Urinary bladder (tissue), 4 donors: ENCODE data around the gene RFTN1. TPM values are rescaled to one million over a fixed set of nuclear protein-coding genes. Genes with fewer than 3 reads are reported as not detected.

Experiments
- DNase-seq: peaks from one replicate; pipeline ENCODE4 v3.0.0-alpha.2; 2015; ENCODE audit errors: extremely low spot score
- H3K27ac ChIP-seq: one replicate; pipeline ENCODE4 v1.5.1; 2013; ENCODE audit warnings: low read depth, mild to moderate bottlenecking, moderate library complexity
- H3K36me3 ChIP-seq: one replicate; pipeline ENCODE4 v1.6.1; 2013; ENCODE audit warnings: mild to moderate bottlenecking, moderate library complexity; ENCODE audit not compliant: insufficient read depth
- H3K4me1 ChIP-seq: one replicate; pipeline ENCODE4 v1.6.1; 2013; ENCODE audit warnings: mild to moderate bottlenecking, moderate library complexity; ENCODE audit not compliant: insufficient read depth
- H3K4me3 ChIP-seq: one replicate; pipeline ENCODE4 v1.5.1; 2013; ENCODE audit warnings: low read depth, low read length
- WGBS: extraction: QIAGEN DNeasy Blood & Tissue Kit; methylation state at CpG from one replicate; pipeline ENCODE4 v1.1.7; 2013; 5-methylcytosine and 5-hydroxymethylcytosine counted together
- polyA plus RNA-seq: library from polyadenylated mRNA; stranded (reverse); fragments of 200-250 nt; gene quantifications from one replicate; pipeline ENCODE4 v1.2.3, GENCODE V29; 2013
- total RNA-seq: library from RNA; depleted of rRNA; stranded (reverse); fragments of >200 nt; gene quantifications from one replicate; pipeline ENCODE4 v1.2.3, GENCODE V29; 2014
- donor health status: healthy with polysubstance abuse.
- donor health status: healthy.

Gene RFTN1
- total and polyA plus RNA-seq, 2 donors, result 26.3 to 26.7 TPM

DNA sequence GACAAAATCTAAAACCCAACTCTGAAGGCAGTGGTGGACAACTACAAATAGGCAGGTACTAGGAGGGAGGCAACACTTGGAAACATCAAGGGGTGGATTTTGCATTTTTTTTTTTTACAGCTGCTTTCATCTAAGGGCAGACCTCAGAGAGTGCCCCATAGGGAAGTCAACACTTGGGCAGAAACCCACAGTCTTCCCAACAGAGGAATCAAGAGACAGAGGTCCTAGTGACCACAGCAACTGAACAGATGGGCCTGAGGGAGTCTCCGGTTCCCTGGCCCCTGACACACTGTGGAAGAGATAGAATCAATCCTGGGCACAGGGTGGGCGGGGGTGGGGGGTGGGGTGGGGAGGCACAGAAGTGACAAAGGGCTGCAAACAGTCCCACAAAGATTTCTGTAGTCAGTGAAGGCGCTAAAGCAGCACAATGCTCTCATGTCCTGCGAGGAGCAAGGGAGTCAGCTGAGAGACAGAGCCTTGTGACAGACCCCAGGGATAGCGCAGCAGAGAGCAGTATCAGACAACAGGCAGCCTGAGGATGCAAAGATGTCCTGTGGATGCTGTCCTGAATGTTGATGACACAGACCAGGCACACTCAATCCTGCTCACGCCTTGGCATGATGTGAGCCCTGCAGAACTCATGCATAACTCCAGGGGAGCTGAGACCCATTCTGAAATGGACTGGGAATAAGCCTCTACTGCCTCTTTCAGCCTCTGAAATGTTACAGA lies 6.9 kb upstream of the RFTN1 start:
- Histone ChIP-seq H3K4me1 (no peaks in the 10 kb centered on the region), H3K4me3 (no peak overlapping the region), H3K36me3 (no peaks in the 10 kb centered on the region), H3K27ac (no peak overlapping the region)
- no peak for DNase-seq
- 74% methylated on average over 6 of the region's 6 CpGs for WGBS

GRCh38 chr3:16516695-16517481 lies 3.4 kb upstream of the RFTN1 start:
- no peaks in the 10 kb centered on the region for H3K36me3 ChIP-seq
- no peak overlapping the region for H3K4me3 ChIP-seq
- DNase-seq, result no peak
- no peaks in the 10 kb centered on the region for H3K4me1 ChIP-seq
- no peak overlapping the region for H3K27ac ChIP-seq
- WGBS, result 29% methylated on average over 6 of the region's 6 CpGs

- no peaks in the 10 kb centered on the region for H3K36me3 ChIP-seq
- no peak overlapping the region for H3K4me3 ChIP-seq
- no peak overlapping the region for H3K27ac ChIP-seq
- no peak for DNase-seq
- 68% methylated on average over 11 of the region's 11 CpGs for WGBS
- no peaks in the 10 kb centered on the region for H3K4me1 ChIP-seq
These were observed 2.5 kb upstream of the RFTN1 start for GRCh38 chr3:16515885-16516420.

DNA sequence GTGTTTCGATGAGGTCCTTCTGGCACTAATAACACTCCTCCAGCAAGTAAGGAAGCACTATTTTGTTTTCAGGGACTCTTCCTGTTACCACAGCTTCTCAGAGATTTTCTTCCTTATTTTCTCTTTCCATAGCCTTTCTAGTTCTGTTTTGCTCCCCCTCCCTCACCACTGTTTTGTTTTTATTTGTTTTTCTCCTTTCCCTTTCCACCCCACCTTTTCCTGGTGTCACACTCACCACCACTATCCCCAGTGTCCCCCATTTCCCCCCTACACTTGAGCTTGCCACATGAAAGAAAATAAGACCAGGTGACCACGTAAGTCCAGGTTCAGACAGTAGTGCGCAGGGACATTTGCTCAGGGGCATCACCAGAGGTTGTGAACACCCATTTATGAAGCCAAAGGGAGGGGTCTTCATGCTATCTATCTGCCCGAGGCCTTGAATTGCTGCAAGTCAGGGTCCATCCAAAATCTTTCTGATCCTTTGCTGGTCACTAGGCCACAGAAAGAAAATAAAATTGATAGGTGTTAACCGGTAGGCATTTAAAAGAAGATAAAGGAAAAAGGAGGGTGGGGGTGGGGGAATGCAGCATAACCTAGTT lies 1.4 kb upstream of the RFTN1 start:
- H3K27ac ChIP-seq, result no peak overlapping the region
- H3K4me1 ChIP-seq, result no peaks in the 10 kb centered on the region
- no peak for DNase-seq
- WGBS, result 87% methylated on average over 5 of the region's 5 CpGs
- H3K36me3 ChIP-seq, result no peaks in the 10 kb centered on the region
- H3K4me3 ChIP-seq, result no peak overlapping the region

DNA sequence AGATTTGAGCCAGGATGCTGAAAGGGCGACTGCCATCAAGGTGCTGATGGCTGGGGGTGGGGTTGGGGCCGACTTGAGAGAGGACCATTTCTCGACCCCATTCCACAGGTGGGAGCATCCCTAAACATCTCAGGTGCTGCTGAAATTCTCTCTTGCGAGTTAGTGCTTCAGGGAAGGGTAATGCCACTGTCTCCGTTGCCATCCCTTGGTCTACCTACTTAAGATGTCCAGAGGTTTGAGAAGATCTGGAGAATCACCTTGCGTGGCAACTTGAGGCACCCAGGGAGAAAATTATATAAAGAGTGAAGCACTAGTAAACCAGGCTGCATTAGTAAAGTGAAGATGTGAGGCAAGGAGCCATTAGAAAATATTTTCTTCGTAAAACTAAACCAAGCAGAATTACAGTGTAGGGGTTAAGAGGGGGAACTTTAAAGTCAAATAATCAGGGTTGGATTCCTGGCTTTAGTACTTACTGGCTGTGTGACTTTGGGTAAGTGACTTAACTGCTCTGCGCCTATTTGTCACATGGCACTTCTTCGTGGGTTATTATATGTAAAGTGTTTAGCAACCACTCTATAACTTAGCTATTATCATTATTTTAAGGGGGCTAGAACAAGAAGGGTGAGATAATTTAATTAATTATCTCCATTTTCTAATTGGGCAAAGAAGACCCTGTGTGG lies 662 bp upstream of the RFTN1 start:
- Histone ChIP-seq H3K27ac (no peak overlapping the region), H3K4me3 (peak overlapping the region; percentile 72), H3K4me1 (no peaks in the 10 kb centered on the region), H3K36me3 (no peaks in the 10 kb centered on the region)
- WGBS, result 62% methylated on average over 9 of the region's 9 CpGs
- no peak for DNase-seq

- no peak for DNase-seq
- Histone ChIP-seq H3K36me3 (no peaks in the 10 kb centered on the region), H3K4me3 (peak overlapping the region; percentile 72), H3K4me1 (no peaks in the 10 kb centered on the region), H3K27ac (peak overlapping the region; percentile 27)
- 7% methylated on average over 37 of the region's 37 CpGs for WGBS
These were observed 911 bp downstream of the RFTN1 start for GRCh38 chr3:16512435-16513140.

DNA sequence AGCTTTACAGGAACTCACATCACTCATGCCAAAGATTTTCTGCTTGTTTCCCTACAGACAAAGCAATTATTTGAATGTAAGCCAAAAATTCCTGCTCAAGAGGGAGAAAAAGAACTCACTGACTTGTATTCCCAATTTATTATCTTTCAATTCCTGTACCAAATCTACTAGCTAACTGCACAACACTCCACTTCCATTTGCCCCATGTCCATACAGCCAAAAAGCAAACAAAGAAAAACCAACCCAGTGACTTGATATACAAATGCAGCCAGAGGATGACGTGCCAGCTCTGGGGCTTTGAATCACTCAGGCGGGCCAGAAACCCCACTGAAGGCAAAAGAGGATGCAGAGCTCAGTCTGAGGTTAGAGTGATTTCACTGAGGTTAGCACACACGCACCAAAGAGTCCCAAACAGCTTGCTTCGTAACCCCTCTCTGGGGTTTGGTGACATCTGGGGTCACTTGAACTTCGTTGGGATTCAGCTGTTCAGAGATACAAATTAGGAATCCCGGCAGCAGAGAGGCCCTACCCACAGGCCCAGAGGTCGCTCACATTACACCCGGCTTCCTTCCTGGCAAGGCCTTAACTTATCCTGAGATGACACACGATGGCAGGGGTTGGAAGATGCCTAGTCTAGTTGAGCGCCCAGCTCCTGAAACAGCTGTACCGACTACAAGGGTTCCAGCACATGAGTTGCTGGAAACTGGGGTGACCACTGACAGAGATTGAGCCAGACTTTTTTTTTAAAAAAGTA lies 1.6 kb downstream of the RFTN1 start:
- 44% methylated on average over 11 of the region's 11 CpGs for WGBS
- DNase-seq, result no peak
- Histone ChIP-seq H3K4me1 (no peaks in the 10 kb centered on the region), H3K27ac (no peak overlapping the region), H3K4me3 (peak overlapping the region; percentile 72), H3K36me3 (no peaks in the 10 kb centered on the region)

DNA sequence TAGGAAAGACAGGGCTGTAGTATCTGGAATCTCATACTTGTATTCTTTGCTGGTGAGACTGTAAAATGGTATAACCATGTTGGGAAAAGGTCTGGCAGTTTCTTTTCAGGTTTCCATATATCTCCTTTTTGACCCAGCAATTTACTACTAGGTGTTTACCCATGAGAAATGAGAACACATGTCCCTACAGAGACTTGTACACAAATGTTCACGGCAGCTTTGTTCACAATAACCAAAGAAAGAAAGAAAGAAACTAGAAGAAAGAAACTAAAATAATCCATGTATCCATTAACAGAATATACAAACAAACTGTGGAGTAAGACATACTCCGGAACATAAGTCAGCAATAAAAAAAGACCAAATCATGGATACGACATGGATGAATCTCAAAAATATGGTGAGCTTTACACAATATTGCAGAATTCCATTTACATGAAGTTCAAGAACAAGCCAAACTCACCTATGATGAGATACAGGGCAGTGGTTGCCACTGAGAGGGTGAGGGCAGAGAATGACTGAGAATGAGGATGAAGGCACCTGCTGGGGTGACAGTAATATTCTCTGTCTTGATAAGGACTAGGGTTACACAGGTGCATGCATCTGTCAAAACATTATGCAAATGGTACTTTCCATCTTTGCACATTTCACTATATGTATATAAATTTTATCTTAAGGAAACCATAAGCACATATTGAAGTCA lies 2.7 kb downstream of the RFTN1 start:
- H3K4me1 ChIP-seq, result no peaks in the 10 kb centered on the region
- no peak overlapping the region for H3K27ac ChIP-seq
- no peak for DNase-seq
- no peak overlapping the region for H3K4me3 ChIP-seq
- H3K36me3 ChIP-seq, result no peaks in the 10 kb centered on the region
- 91% methylated on average over 3 of the region's 3 CpGs for WGBS

DNA sequence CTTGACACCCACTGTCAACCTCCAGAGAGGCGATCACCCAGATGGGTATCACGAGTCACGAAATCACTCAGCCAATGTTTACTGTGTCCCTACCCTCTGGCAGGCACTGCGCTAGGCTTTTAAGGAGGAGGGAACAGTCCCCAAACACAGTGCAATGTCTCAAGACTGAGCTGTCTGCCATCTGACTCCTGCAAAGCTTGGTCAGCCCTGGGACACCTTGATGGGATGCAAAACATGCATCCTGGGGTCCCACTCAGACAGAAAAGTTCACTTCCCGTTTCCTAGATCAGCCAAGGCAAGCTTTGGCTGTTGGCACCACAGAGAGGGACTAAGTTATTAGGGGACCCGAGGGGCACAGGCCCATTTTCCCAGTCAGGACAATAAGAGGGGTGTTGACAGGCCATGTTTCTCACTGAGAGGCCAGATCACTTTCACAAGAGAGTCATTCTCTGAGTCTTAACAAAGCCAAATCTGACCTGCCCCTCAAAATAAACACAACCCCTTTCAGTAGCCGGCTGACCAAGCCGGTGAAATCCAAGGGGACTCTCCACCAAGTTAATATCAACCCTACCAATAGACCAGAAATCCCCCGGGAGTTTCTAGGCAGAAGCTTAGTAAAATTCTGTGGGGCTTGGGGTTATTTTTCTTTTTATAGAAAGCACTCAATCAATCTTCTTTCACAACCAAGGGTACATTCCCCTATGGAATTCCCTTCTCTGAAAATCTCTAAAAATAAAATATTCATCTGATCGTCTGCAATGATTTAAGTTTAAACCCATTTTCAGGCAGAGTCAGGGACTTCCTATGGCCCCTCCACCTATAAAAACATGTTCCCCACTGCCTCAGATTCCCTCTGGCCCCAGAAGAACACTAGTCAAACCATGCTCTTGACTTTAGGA lies 3.5 kb downstream of the RFTN1 start:
- H3K36me3 ChIP-seq, result no peaks in the 10 kb centered on the region
- no peak overlapping the region for H3K4me3 ChIP-seq
- H3K4me1 ChIP-seq, result no peaks in the 10 kb centered on the region
- 81% methylated on average over 10 of the region's 10 CpGs for WGBS
- H3K27ac ChIP-seq, result no peak overlapping the region
- no peak for DNase-seq

- no peak overlapping the region for H3K4me3 ChIP-seq
- DNase-seq, result no peak
- WGBS, result 72% methylated on average over 6 of the region's 6 CpGs
- H3K4me1 ChIP-seq, result no peaks in the 10 kb centered on the region
- H3K27ac ChIP-seq, result no peak overlapping the region
- H3K36me3 ChIP-seq, result no peaks in the 10 kb centered on the region
These were observed 4.9 kb downstream of the RFTN1 start for GRCh38 chr3:16508591-16508995.

DNA sequence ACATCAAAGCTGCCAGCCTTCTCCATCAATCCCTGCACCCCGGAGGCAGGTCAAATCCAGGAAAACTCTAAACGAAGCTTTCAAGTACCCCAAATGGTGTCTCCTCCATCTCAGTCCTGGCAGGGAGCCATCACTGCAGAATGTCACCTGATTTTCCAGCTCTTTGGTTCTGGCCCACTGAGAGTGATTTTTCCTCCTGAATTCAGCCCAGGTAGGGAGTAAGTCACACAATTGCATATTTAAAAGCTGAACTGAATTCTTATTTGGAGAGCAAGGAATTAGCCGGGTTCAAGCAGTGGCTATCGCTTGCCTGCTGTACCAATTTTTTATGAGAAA lies 5.3 kb downstream of the RFTN1 start:
- no peaks in the 10 kb centered on the region for H3K4me1 ChIP-seq
- DNase-seq, result no peak
- no peaks in the 10 kb centered on the region for H3K36me3 ChIP-seq
- H3K4me3 ChIP-seq, result no peak overlapping the region
- H3K27ac ChIP-seq, result no peak overlapping the region
- WGBS, result 69% methylated on average over 4 of the region's 4 CpGs
